Right ventricle myocardium inferior (tissue), 1 donor: ENCODE results near the gene E2F2. TPM values are rescaled to one million over a fixed set of nuclear protein-coding genes. Genes with fewer than 3 reads are reported as not detected.

Experiments used
- total RNA-seq: library from RNA; stranded (reverse); fragmentation: NEBNext Ultra II Directional; extraction: Animal tissue kit (Norgen Biotek cat#: 25700); gene quantifications from one replicate; pipeline ENCODE4 v1.2.1, GENCODE V29; 2021
- donor health status: DM: no; HTN: yes; CAD: no; lungs with severe emphysema.

The E2F2 gene
- total RNA-seq, 1 donor from 2014 or later, result 0.76 TPM

Other genes with a start within 250 kb of the E2F2 start
- 59.3 TPM for gene HNRNPR, start 186.9 kb downstream of the E2F2 start, total RNA-seq
- 13.4 TPM for gene ZNF436, start 161.4 kb downstream of the E2F2 start, total RNA-seq
- gene TCEA3, start 106.5 kb downstream of the E2F2 start, total RNA-seq, result 73.6 TPM
- gene ASAP3, start 47.1 kb downstream of the E2F2 start, total RNA-seq, result 44.3 TPM
- 90.3 TPM for gene ID3, start 28.3 kb upstream of the E2F2 start, total RNA-seq
- 681 TPM for gene RPL11, start 160.6 kb upstream of the E2F2 start, total RNA-seq
- gene ELOA, start 212.2 kb upstream of the E2F2 start, total RNA-seq, result 37.7 TPM
- gene PITHD1, start 247.2 kb upstream of the E2F2 start, total RNA-seq, result 42.7 TPM